Activated naive CD8-positive, alpha-beta T cell treated with anti-CD3 and anti-CD28 coated beads for 36 hours (primary cell): ENCODE measurements around the gene LMAN1L. TPM values are rescaled to one million over a fixed set of nuclear protein-coding genes. Genes with fewer than 3 reads are reported as not detected.

Experiments used
- DNase-seq: peaks from one replicate; pipeline ENCODE4 v3.0.0; 2021
- H3K27ac Mint-ChIP-seq: one replicate; pipeline ENCODE4 v1.8.0; 2022; ENCODE audit warnings: mild to moderate bottlenecking, moderate library complexity, mixed read lengths
- H3K27me3 Mint-ChIP-seq: one replicate; pipeline ENCODE4 v1.8.0; 2022; ENCODE audit warnings: mild to moderate bottlenecking, mixed read lengths
- H3K36me3 Mint-ChIP-seq: one replicate; pipeline ENCODE4 v1.8.0; 2021; ENCODE audit warnings: mild to moderate bottlenecking, mixed read lengths
- H3K4me1 Mint-ChIP-seq: one replicate; pipeline ENCODE4 v1.8.0; 2021; ENCODE audit warnings: mixed read lengths
- H3K4me3 Mint-ChIP-seq: one replicate; pipeline ENCODE4 v1.8.0; 2022; ENCODE audit warnings: mild to moderate bottlenecking, moderate library complexity, mixed read lengths
- H3K9me3 Mint-ChIP-seq: one replicate; pipeline ENCODE4 v1.8.0; 2022; ENCODE audit warnings: mixed read lengths
- total RNA-seq, 2 experiments: library from RNA; stranded (reverse); gene quantifications; one replicate each; pipeline ENCODE4 v1.2.3, GENCODE V29; 2021

LMAN1L gene
- total RNA-seq, 2 experiments from 2014 or later, result 0.14 to 0.33 TPM

DNA sequence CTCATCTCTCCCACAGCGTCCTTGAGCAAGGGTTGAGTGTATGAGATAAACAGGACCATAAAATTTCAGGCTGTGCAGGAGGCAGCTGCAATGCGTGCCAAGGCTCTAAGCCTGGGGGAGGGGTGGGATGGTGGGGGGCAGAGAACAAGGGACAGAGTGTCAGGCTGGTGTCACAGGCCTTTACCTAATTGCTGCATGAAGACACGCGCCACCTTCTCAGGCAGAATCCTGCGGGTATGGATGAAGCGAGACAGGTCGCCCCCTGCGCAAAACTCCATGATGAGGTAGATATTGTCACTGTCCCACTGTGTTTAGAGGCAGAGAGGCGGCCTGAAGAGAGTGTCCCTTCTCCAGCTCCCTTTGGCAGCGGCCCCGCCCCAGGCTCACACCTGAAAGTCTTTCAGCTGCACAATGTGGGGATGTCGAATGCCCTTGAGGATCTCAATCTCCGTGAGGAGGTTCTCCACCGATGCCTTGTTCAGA, 29.3 kb downstream of the LMAN1L start:
- Mint-ChIP-seq H3K4me1 (peaks cover 41% of the 10 kb centered on the region), H3K27ac (peak overlapping the region; percentile 42), H3K36me3 (peaks cover 14% of the 10 kb centered on the region), H3K27me3 (no peaks in the 10 kb centered on the region), H3K4me3 (peak overlapping the region; percentile 91), H3K9me3 (no peaks in the 10 kb centered on the region)
- no peak for DNase-seq

DNA sequence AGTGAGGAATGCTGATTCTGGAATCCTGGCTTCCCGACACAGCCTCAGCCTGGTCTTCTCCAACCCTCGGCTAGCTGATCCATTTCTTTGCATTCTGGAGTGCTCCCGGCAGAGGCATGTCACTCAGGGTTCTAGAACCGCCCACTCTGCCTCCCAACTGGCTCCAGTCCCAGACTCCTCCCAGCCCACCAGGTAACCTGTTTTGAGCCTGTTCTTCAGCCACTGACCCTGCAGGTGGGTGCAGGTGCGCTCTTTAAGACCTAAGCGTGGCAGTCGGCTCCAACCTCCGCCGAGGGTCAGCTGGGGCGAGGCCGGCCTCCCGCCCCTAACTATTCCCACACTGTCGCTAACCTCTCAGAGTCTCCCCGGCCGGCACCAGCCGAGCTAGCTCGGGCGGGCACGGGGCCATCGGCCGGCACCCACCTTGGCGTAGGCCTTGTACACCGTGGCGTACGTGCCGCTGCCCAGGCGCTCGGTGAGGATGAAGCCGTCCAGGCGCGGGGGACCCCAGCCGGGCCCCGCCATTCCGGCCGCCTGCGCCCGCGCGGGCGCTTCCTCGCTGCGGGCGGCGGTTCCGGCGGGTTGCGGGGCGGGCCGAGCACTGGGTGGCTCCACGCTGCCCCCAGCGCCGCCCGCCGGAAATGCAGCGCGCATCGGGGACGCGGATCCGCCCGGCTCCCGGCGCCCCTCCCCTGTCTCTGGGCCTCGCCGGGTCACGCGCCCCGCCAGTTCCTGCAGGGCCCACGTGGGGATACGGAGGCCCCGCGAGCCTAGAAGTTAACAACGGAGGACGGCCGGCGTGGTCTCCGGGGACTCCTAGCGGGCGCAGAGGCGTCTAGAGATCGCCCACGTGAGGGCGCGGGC, 30.2 kb downstream of the LMAN1L start, which contains the start of gene ULK3:
Gene ULK3, minus strand, starts transcription at position 576 of the 864 bp plus-strand sequence. Its CDS starts 51 bp downstream, at position 525.
- Mint-ChIP-seq H3K27ac (peak within 1 kb of the TSS; percentile 89), H3K4me3 (peak within 1 kb of the TSS; percentile 91), H3K27me3 (no peaks in the 10 kb centered on the region), H3K36me3 (peaks cover 16% of the 10 kb centered on the region), H3K9me3 (no peaks in the 10 kb centered on the region), H3K4me1 (peaks cover 41% of the 10 kb centered on the region)
- DNase-seq, result peak; percentile 97

DNA sequence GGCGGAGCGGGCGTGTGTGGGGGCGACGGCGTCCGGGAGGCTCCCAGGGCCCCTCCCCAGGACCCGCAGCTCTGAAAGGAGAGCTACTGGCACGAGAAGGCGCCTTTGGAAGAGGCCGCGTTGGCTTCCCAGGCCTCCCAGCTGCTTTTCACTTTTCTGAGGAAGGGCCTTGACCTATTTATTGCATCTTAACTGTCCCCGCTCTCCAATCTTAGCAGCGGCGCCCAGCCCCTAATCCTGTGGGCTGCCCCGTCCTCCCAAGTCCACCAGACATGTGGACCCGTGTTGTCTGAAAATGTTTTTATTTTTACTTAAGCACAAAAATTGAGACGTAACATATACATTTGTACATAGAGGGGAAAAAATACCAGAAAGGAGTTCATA, 30.8 kb downstream of the LMAN1L start:
- Mint-ChIP-seq H3K4me1 (peaks cover 41% of the 10 kb centered on the region), H3K27me3 (no peaks in the 10 kb centered on the region), H3K9me3 (no peaks in the 10 kb centered on the region), H3K27ac (peak overlapping the region; percentile 89), H3K36me3 (peaks cover 17% of the 10 kb centered on the region), H3K4me3 (peak overlapping the region; percentile 90)
- no peak for DNase-seq

DNA sequence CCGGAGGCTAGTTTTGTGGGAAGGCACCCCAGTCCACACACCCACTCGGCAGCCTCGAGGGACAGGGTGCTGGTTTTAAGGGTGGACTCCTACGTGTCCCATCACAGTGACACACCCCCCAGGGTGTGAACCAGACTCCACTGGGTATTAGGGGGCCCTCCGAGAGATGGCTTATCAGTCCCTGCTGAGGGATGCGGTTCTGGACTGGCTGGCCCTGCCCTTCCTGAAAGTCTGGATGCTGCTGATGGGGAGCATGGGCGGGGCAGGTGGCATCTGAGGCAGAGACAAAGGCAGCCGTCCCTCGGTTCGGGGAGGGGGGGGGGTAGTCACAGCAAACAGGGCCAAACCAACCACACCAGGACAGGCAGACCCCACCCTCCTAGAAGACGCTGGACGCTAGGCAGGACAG, 31.3 kb downstream of the LMAN1L start:
- no peaks in the 10 kb centered on the region for H3K9me3 Mint-ChIP-seq
- H3K27ac Mint-ChIP-seq, result peak overlapping the region; percentile 89

DNA sequence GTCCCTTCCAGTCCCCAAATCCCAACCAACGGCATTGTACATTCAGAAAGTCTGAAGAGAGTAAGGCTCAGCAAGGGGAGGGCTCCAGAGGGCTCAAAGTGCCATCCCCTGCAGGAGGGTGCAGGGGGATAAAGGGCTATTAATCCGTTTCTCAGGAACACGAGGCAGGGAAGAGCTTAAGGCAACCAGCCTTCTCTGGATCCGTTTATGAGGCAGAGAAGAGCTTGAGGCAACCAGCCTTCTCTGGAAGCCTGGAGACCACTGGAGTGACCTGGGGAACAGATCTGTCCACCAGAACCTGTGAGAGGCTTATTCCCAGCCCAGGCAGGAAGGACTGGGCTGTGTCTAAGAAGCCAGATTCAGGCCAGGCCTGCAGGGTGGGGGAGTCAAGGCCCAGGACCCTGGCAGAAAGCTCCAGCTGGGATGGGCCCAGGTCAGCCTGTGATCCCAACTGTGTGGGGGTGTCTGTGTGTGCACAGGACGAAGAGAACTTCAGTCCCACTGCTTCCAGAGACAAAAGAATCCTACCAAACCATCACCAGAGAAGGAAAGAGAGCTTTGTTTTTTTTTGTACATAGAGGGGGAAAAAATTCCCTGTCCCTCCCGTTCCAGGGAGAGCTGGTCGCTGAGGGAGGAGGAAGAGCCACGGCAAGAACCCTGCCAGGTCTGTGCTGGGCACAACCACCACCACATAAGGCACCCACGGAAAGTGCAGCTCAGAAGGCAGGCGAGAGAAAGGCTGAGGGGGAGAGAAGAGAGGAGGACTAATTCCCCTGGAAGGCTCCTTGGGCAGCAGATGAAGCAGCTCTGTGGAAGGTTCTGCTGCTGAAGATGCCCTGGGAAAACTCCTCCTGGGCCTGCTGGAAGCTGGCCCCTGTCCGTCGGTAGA, 31.9 kb downstream of the LMAN1L start:
- H3K27me3 Mint-ChIP-seq, result no peaks in the 10 kb centered on the region
- peaks cover 41% of the 10 kb centered on the region for H3K4me1 Mint-ChIP-seq
- H3K27ac Mint-ChIP-seq, result peak overlapping the region; percentile 89
- no peak for DNase-seq
- peak overlapping the region; percentile 60 for H3K4me3 Mint-ChIP-seq
- no peaks in the 10 kb centered on the region for H3K9me3 Mint-ChIP-seq
- H3K36me3 Mint-ChIP-seq, result peaks cover 16% of the 10 kb centered on the region

More for the DNA sequence above, 31.3 kb downstream of the LMAN1L start:
- Mint-ChIP-seq H3K4me3 (peak overlapping the region; percentile 90), H3K27me3 (no peaks in the 10 kb centered on the region), H3K4me1 (peaks cover 41% of the 10 kb centered on the region), H3K36me3 (peaks cover 16% of the 10 kb centered on the region)
- DNase-seq, result no peak

DNA sequence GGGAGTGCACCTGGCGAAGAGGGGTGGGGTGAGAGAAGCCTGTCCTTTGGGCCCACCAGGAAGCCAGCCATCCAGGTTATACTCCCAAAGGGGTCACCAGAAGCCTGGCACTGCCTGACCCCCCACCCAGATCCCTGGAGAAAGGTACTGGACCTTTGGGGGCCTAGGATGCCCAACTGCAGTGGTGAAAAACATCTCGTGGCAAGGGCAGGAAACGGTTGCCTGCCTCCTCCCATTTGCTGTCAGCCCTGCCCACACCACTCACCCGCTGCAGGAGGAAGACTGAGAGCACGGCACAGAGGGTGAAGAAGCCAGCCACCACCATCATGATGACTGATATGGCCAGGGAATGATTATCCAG, 32.6 kb downstream of the LMAN1L start:
- Mint-ChIP-seq H3K27ac (peak overlapping the region; percentile 89), H3K4me3 (peak overlapping the region; percentile 60), H3K4me1 (peaks cover 40% of the 10 kb centered on the region), H3K36me3 (peaks cover 18% of the 10 kb centered on the region), H3K27me3 (no peaks in the 10 kb centered on the region), H3K9me3 (no peaks in the 10 kb centered on the region)
- DNase-seq, result peak; percentile 53

DNA sequence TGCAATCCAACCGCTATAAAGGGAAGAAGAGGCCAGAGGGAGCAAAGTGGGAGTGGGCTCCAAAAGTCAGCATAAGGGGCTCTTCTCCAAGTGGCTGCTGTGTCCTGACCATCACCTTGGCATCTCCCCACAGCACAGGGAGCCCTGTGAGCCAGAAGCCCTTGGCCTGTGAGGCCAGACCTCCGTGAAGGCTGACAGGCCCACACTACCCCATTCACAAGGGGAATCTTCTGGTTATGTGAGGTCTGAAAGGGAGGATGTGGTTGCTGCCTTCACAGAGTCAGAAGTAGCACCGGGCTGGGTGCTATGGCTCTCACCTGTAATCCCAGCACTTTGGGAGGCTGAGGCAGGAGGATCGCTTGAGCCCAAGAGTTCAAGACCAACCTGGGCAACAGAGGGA, 32.9 kb downstream of the LMAN1L start:
- peak overlapping the region; percentile 89 for H3K27ac Mint-ChIP-seq
- no peak for DNase-seq
- H3K4me1 Mint-ChIP-seq, result peaks cover 40% of the 10 kb centered on the region
- peaks cover 18% of the 10 kb centered on the region for H3K36me3 Mint-ChIP-seq
- H3K4me3 Mint-ChIP-seq, result peak overlapping the region; percentile 60
- no peaks in the 10 kb centered on the region for H3K9me3 Mint-ChIP-seq
- no peaks in the 10 kb centered on the region for H3K27me3 Mint-ChIP-seq

DNA sequence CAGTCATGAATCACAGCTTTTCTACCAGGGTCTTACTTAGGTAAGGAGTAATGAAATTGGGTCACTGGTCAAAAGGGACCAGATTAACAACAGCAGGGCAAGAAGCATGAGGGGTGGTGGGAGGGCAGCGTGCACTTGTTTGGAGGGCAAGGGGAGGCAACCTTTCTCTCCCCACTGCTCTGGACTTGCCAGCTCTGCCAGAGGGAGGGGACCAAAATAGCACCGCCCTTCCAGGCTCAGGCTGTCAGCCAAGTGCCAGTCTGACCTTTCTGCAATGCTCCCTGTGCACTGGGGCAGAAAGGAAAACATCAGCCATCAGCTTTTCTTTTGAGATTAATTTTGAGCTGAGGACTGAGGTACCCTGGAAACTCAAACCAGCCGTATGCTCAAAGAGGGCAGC, 34.8 kb downstream of the LMAN1L start:
- H3K27me3 Mint-ChIP-seq, result no peaks in the 10 kb centered on the region
- peak overlapping the region; percentile 15 for H3K27ac Mint-ChIP-seq
- no peak overlapping the region for H3K4me3 Mint-ChIP-seq
- no peak for DNase-seq
- peaks cover 24% of the 10 kb centered on the region for H3K4me1 Mint-ChIP-seq
- no peaks in the 10 kb centered on the region for H3K9me3 Mint-ChIP-seq
- peaks cover 18% of the 10 kb centered on the region for H3K36me3 Mint-ChIP-seq

DNA sequence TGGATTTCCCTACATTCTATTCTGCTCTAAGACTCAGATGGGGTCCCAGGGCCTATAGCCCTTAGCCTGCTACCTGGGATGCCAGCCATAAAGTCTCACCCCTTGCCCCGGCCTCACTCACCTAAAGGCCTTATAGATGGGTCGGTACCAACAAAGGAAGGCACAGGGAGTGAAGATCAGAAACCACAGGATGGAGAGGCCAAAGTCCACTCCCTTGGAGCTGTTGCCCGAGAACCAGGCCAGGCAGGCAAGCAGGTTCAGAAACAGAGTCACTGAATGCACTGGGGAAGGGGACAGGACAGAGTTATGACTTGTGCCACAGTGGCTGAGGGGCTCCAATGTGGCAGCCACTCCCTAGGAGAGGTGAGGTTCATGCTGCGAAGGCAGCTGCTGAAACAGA, 37.8 kb downstream of the LMAN1L start:
- no peaks in the 10 kb centered on the region for H3K27me3 Mint-ChIP-seq
- H3K27ac Mint-ChIP-seq, result no peak overlapping the region
- no peak overlapping the region for H3K4me3 Mint-ChIP-seq
- peaks cover 6% of the 10 kb centered on the region for H3K4me1 Mint-ChIP-seq
- H3K36me3 Mint-ChIP-seq, result peaks cover 17% of the 10 kb centered on the region
- no peak for DNase-seq
- no peaks in the 10 kb centered on the region for H3K9me3 Mint-ChIP-seq

DNA sequence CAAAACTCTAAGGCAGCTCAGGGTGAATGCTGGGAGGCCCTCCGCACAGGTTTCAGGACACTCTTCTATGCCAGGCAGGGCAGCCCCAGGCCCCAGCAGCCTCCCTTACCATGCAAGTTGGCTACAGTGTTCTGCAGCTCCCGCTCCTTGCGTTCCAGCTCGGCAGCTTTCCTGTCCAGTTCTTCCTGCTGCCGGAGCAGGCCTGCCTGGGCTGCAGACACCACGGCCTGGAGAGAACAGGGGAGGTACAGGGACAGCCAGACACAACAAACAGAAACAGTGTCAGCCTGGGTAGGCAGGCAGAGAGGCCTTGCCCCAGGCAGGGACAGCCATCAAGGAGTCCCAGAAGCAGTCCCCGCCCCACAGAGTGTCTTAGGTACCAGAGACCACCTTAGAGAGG, 39.3 kb downstream of the LMAN1L start:
- Mint-ChIP-seq H3K27ac (no peak overlapping the region), H3K4me1 (peaks cover 7% of the 10 kb centered on the region), H3K27me3 (no peaks in the 10 kb centered on the region), H3K9me3 (no peaks in the 10 kb centered on the region), H3K36me3 (peaks cover 11% of the 10 kb centered on the region), H3K4me3 (no peak overlapping the region)
- DNase-seq, result no peak

DNA sequence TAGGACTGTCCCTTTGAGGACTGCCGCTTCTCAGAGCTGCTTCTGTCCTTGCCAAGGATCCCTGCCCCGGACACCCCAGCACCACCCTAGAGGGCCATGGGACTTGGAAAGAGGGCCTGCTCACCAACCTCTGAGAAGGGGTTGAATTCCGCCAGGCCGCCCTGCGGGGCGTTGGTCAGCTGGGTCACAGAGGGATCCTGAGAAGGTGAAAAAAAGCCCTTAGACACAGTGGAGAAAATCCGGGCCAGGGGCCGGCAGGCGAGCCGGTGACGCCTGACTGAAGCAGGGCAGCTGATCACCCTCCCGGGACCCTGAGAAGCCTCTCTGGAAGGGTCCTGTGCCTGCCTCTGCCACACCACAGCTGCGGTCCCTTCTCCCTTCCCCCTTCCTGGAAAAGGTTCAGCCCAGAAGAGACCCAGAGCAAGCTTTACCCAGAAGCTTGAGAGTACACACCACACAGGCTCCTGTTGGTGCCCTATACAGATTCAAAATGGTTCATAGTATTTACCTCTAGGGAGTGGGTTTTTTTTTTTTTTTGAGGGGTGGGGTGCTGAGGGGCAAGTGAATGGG, 41.9 kb downstream of the LMAN1L start:
- no peak overlapping the region for H3K27ac Mint-ChIP-seq
- no peak for DNase-seq
- no peaks in the 10 kb centered on the region for H3K27me3 Mint-ChIP-seq
- peaks cover 13% of the 10 kb centered on the region for H3K36me3 Mint-ChIP-seq
- H3K9me3 Mint-ChIP-seq, result no peaks in the 10 kb centered on the region
- H3K4me1 Mint-ChIP-seq, result peaks cover 32% of the 10 kb centered on the region
- no peak overlapping the region for H3K4me3 Mint-ChIP-seq

DNA sequence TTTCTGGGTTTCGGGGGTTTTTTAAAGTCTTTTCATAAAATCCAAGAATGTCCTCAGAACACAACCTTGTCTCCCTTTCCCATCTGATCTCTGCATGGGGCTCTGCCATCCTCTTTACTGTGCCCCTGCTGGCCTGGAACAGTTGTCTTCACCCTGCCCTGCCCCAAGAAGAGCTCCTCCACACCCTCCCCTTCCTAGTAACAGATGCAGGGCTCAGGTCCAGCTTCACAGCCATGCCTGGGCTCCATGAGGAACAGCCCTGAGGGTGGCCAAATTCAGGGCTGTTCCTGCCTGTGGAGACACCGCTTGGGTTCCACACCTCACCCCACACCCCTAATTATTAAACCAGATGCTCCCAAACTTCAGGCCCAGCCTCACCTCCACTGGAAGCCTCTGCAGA, 43.2 kb downstream of the LMAN1L start:
- no peak for DNase-seq
- Mint-ChIP-seq H3K9me3 (no peaks in the 10 kb centered on the region), H3K4me3 (no peak overlapping the region), H3K4me1 (peaks cover 35% of the 10 kb centered on the region), H3K36me3 (peaks cover 10% of the 10 kb centered on the region), H3K27ac (peak overlapping the region; percentile 58), H3K27me3 (no peaks in the 10 kb centered on the region)

DNA sequence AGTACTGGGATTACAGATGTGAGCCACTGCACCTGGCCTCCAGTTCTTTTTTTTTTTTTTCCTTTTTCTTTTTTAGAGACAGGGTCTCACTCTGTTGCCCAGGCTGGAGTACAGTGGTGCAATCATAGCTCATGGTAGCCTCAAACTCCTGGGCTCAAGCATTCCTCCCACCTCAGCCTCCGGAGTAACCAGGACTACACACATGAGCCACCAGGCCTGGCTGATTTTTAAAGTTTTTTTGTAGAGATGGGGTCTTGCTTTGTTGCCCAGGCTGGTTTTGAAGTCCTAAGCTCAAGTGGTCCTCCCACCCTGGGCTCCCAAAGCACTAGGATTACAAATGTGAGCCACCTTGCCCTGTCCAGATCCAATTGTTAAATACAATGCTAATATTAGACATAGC, 43.9 kb downstream of the LMAN1L start:
- no peaks in the 10 kb centered on the region for H3K27me3 Mint-ChIP-seq
- peaks cover 38% of the 10 kb centered on the region for H3K4me1 Mint-ChIP-seq
- no peaks in the 10 kb centered on the region for H3K9me3 Mint-ChIP-seq
- no peak for DNase-seq
- H3K4me3 Mint-ChIP-seq, result no peak overlapping the region
- peaks cover 10% of the 10 kb centered on the region for H3K36me3 Mint-ChIP-seq
- no peak overlapping the region for H3K27ac Mint-ChIP-seq

DNA sequence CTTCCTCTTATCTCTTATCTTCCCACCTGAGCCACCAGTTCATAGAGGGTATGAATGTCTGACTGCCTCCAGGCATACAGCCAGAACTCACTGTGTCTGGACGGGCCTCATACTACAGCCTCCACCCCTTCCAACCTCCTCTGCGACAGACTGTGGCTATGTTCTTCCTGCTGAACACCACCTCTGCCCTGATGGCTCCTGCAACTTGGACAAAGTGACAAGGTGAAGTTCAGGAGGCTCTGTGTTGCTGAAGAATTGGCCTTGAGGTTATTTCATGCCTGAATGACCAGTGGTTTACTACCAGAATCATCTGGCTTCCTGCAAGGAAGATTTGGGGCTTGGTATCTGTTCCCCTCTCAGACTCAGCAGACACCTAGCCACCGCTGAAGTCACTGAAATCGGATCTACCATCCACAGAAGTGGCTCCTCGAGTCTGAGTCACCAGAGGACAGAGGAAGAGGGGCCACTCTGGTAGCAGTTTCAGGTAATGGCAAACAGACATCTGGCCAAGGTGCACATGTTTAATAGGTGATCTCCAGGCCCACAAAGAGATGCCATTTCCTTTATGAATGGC, 44.5 kb downstream of the LMAN1L start:
- H3K4me3 Mint-ChIP-seq, result no peak overlapping the region
- H3K9me3 Mint-ChIP-seq, result no peaks in the 10 kb centered on the region
- H3K27ac Mint-ChIP-seq, result peak overlapping the region; percentile 52
- no peaks in the 10 kb centered on the region for H3K27me3 Mint-ChIP-seq
- no peak for DNase-seq
- H3K36me3 Mint-ChIP-seq, result peaks cover 10% of the 10 kb centered on the region
- H3K4me1 Mint-ChIP-seq, result peaks cover 38% of the 10 kb centered on the region
